ENCODE results near the gene SEMA3B.

- TF ChIP-seq CTCF (IDR thresholded peaks at IDR 0.05; ENCODE audit: low read depth, low read length, poor library complexity, severe bottlenecking) (no peak), EZH2phosphoT487 (IDR thresholded peaks at IDR 0.05; ENCODE audit: borderline replicate concordance, low read length) (no peak)
Observed at GRCh38 chr3:50270422-50271224, 1.7 kb downstream of the SEMA3B start.
